ENCODE results near the gene KCNJ15.
"Not testable (repeated sequence)": the region's sequence is repeated elsewhere in the genome, so short reads cannot be mapped to it uniquely, and the experiment has no call there.

KCNJ15 gene
- total RNA-seq, result 0.49 to 0.97 reads per million in 2 donors

- DNase-seq, result no peak
These were observed at the start of gene KCNJ15 for GRCh38 chr21:38256599-38257302. KCNJ15 (plus strand) TSS chr21:38256991; CDS start chr21:38299262, 42,271 bp downstream.

GRCh38 chr21:38208118-38208517 is 48.7 kb upstream of the KCNJ15 start:
- DNase-seq, result no peak

- DNase-seq, result no peak
These were observed 45.5 kb upstream of the KCNJ15 start for GRCh38 chr21:38211321-38211720.

- DNase-seq, result no peak
These were observed 44.1 kb upstream of the KCNJ15 start for GRCh38 chr21:38212706-38213105.

GRCh38 chr21:38219049-38219628 is 37.7 kb upstream of the KCNJ15 start:
- DNase-seq, result peak; percentile 53

- DNase-seq, result no peak
These were observed 36.5 kb upstream of the KCNJ15 start for GRCh38 chr21:38220270-38220737.

GRCh38 chr21:38221594-38221993 is 35.2 kb upstream of the KCNJ15 start:
- DNase-seq, result no peak

- DNase-seq, result no peak
These were observed 32.8 kb upstream of the KCNJ15 start for GRCh38 chr21:38223893-38224540.

- DNase-seq, result no peak
These were observed 29.4 kb upstream of the KCNJ15 start for GRCh38 chr21:38227401-38227800.

GRCh38 chr21:38228115-38228514 is 28.7 kb upstream of the KCNJ15 start:
- DNase-seq, result no peak

GRCh38 chr21:38228537-38228936 is 28.3 kb upstream of the KCNJ15 start:
- DNase-seq, result no peak

- DNase-seq, result no peak
These were observed 27.4 kb upstream of the KCNJ15 start for GRCh38 chr21:38229260-38229877.

- no peak for DNase-seq
These were observed 22.2 kb upstream of the KCNJ15 start for GRCh38 chr21:38234395-38235142.

- DNase-seq, result not testable (repeated sequence)
These were observed 21.5 kb upstream of the KCNJ15 start for GRCh38 chr21:38235251-38235650.

GRCh38 chr21:38236232-38236631 is 20.6 kb upstream of the KCNJ15 start:
- DNase-seq, result no peak

GRCh38 chr21:38239672-38240071 is 17.1 kb upstream of the KCNJ15 start:
- no peak for DNase-seq

GRCh38 chr21:38240129-38240528 is 16.7 kb upstream of the KCNJ15 start:
- DNase-seq, result no peak

GRCh38 chr21:38241029-38241740 is 15.6 kb upstream of the KCNJ15 start:
- DNase-seq, result no peak

- no peak for DNase-seq
These were observed 14.7 kb upstream of the KCNJ15 start for GRCh38 chr21:38242061-38242460.

- no peak for DNase-seq
These were observed 12.9 kb upstream of the KCNJ15 start for GRCh38 chr21:38243732-38244406.

GRCh38 chr21:38244407-38244787 is 12.4 kb upstream of the KCNJ15 start:
- DNase-seq, result no peak

Measured in T-helper 9 cell (primary cell).